ENCODE results near the gene BPI. TPM values are rescaled to one million over a fixed set of nuclear protein-coding genes. Genes with fewer than 3 reads are reported as not detected.
"Not testable (repeated sequence)": the region's sequence is repeated elsewhere in the genome, so short reads cannot be mapped to it uniquely, and the experiment has no call there.

BPI gene
- total RNA-seq, 1 experiment from 2014 or later: not detected

DNA sequence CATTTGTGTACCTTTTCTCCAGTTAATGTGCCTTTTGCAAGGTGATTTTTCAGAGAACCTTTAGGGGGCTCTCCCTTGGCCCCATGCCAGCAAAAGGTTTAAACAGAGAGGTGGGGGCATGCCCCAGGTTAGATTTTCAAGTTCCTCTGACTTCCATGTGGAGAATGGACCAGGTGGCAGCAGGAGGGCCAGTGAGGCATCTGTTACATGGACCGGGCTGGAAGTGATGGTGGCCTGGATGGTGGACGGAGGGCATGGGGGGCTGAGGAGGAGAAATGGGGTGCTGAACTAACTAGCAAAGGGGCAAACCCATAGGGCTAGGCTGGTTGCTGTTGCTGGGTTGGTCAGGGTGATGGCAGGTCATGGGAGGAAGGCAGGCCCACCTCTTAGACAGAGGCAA, 20.7 kb upstream of the BPI start:
- Mint-ChIP-seq H3K4me1 (peaks cover 16 to 25% of the 10 kb centered on the region in 2 experiments), H3K4me3 (no peak overlapping the region), H3K27me3 (ENCODE audit: low read depth) (no peaks in the 10 kb centered on the region), H3K27ac (no peak overlapping the region), H3K36me3 (ENCODE audit: insufficient read depth in 1 of 3, low read depth in 3 of 3) (peaks cover 0 to 11% (median 3%) of the 10 kb centered on the region in 3 experiments; a peak in 3 of 7 replicates), H3K9me3 (peaks cover 13 to 24% of the 10 kb centered on the region in 2 experiments)
- Histone ChIP-seq H3K23ac (ENCODE audit: insufficient read length, low read depth, low read length) (no peak overlapping the region), H3K56ac (ENCODE audit: insufficient read length, low read depth, low read length) (no peak overlapping the region), H2BK20ac (ENCODE audit: low read depth, low read length, poor library complexity, severe bottlenecking) (no peak overlapping the region), H3K4ac (ENCODE audit: low read depth, low read length) (no peak overlapping the region), H4K5ac (ENCODE audit: insufficient read length, low read depth, low read length) (no peak overlapping the region), H4K8ac (replicated peaks; ENCODE audit: insufficient read length, low read depth, low read length) (no peak overlapping the region), H2BK12ac (ENCODE audit: insufficient read length, low read depth, low read length) (no peak overlapping the region), H3K9ac (ENCODE audit: extremely low read depth, insufficient read length, low read length) (no peak overlapping the region), H3K4me1 (ENCODE audit: insufficient read depth, low read length) (no peaks in the 10 kb centered on the region; the same call in 1 of the 2 replicates), H3K27me3 (ENCODE audit: insufficient read depth, low read length) (no peaks in the 10 kb centered on the region), H2AFZ (ENCODE audit: low read length) (no peak overlapping the region), H3K27ac (ENCODE audit: insufficient read length, low read depth, low read length) (no peak overlapping the region), H3K9me3 (ENCODE audit: control insufficient read depth, low read depth, low read length) (no peaks in the 10 kb centered on the region), H4K91ac (ENCODE audit: insufficient read length, low read depth, low read length) (no peak overlapping the region), H3K79me2 (ENCODE audit: insufficient read depth, low read length) (no peaks in the 10 kb centered on the region), H3T11ph (ENCODE audit: low read length) (no peak overlapping the region), H4K20me1 (ENCODE audit: control insufficient read depth, insufficient read depth, insufficient read length) (no peaks in the 10 kb centered on the region), H3K79me1 (ENCODE audit: insufficient read depth, low read depth, low read length, poor library complexity, severe bottlenecking) (no peaks in the 10 kb centered on the region), H2BK120ac (ENCODE audit: low read depth, low read length, poor library complexity, severe bottlenecking) (no peak overlapping the region), H2BK15ac (ENCODE audit: low read depth, low read length) (no peak overlapping the region), H3K14ac (ENCODE audit: insufficient read depth, low read length) (no peak overlapping the region), H3K23me2 (ENCODE audit: insufficient read length, low read depth, low read length, poor library complexity, severe bottlenecking) (no peaks in the 10 kb centered on the region), H2AK5ac (ENCODE audit: insufficient read length, low read length) (no peak overlapping the region), H3K18ac (ENCODE audit: insufficient read length, low read depth, low read length) (no peak overlapping the region), H2BK5ac (ENCODE audit: insufficient read length, low read length) (no peak overlapping the region), H3K4me2 (ENCODE audit: insufficient read depth, insufficient read length, low read length) (no peak overlapping the region)
- no peak for TF ChIP-seq CTCF (conservative IDR thresholded peaks at IDR 0.05)
- DNase-seq: no peak
- WGBS (ENCODE audit: extremely low coverage, insufficient read length, low lambda C conversion rate): no CpG with 5 or more reads among the region's 2 CpGs

- H3K23me2 ChIP-seq (ENCODE audit: insufficient read length, low read depth, low read length, poor library complexity, severe bottlenecking); H3K9me3 ChIP-seq (ENCODE audit: control insufficient read depth, low read depth, low read length); H2BK120ac ChIP-seq (ENCODE audit: low read depth, low read length, poor library complexity, severe bottlenecking); H3K4me3 Mint-ChIP-seq; H3T11ph ChIP-seq (ENCODE audit: low read length); H2BK20ac ChIP-seq (ENCODE audit: low read depth, low read length, poor library complexity, severe bottlenecking); H4K91ac ChIP-seq (ENCODE audit: insufficient read length, low read depth, low read length); H3K79me2 ChIP-seq (ENCODE audit: insufficient read depth, low read length); H3K79me1 ChIP-seq (ENCODE audit: insufficient read depth, low read depth, low read length, poor library complexity, severe bottlenecking); H2BK5ac ChIP-seq (ENCODE audit: insufficient read length, low read length); H3K27me3 ChIP-seq (ENCODE audit: insufficient read depth, low read length); H3K18ac ChIP-seq (ENCODE audit: insufficient read length, low read depth, low read length); H3K9ac ChIP-seq (ENCODE audit: extremely low read depth, insufficient read length, low read length); DNase-seq; H2BK12ac ChIP-seq (ENCODE audit: insufficient read length, low read depth, low read length); H3K14ac ChIP-seq (ENCODE audit: insufficient read depth, low read length); H2AK5ac ChIP-seq (ENCODE audit: insufficient read length, low read length); H3K56ac ChIP-seq (ENCODE audit: insufficient read length, low read depth, low read length); H3K4me1 ChIP-seq (ENCODE audit: insufficient read depth, low read length); H3K27me3 Mint-ChIP-seq (ENCODE audit: low read depth); H3K4me2 ChIP-seq (ENCODE audit: insufficient read depth, insufficient read length, low read length); H3K23ac ChIP-seq (ENCODE audit: insufficient read length, low read depth, low read length); H4K8ac ChIP-seq (replicated peaks; ENCODE audit: insufficient read length, low read depth, low read length); H4K5ac ChIP-seq (ENCODE audit: insufficient read length, low read depth, low read length); H4K20me1 ChIP-seq (ENCODE audit: control insufficient read depth, insufficient read depth, insufficient read length); H3K27ac ChIP-seq (ENCODE audit: insufficient read length, low read depth, low read length); H3K27ac Mint-ChIP-seq; H2BK15ac ChIP-seq (ENCODE audit: low read depth, low read length); H2AFZ ChIP-seq (ENCODE audit: low read length); H3K4ac ChIP-seq (ENCODE audit: low read depth, low read length): not testable (repeated sequence)
- H3K4me1 Mint-ChIP-seq: peaks cover 14 to 19% of the 10 kb centered on the region in 2 experiments
- H3K36me3 Mint-ChIP-seq (ENCODE audit: insufficient read depth in 1 of 3, low read depth in 3 of 3): peaks cover 0 to 11% (median 3%) of the 10 kb centered on the region in 3 experiments; a peak in 3 of 7 replicates
- WGBS (ENCODE audit: extremely low coverage, insufficient read length, low lambda C conversion rate): no CpG with 5 or more reads among the region's 7 CpGs
- H3K9me3 Mint-ChIP-seq: peaks cover 13 to 24% of the 10 kb centered on the region in 2 experiments
These were observed 19.8 kb upstream of the BPI start for GRCh38 chr20:38284066-38284650.
